K562 (cell line): ENCODE results near the gene RASEF. TPM values are rescaled to one million over a fixed set of nuclear protein-coding genes. Genes with fewer than 3 reads are reported as not detected.

Experiments
- ATAC-seq: fragments of 200-7000 bp; cut with Tn5 transposase; 3 replicates; pipeline ENCODE4 v1.9.1; 2020; ENCODE audit warnings: moderate library complexity
- BruUV-seq: library from RNA; stranded (reverse); fragments of 400-500 nt; replicated peaks from 2 replicates; lab custom pipeline; 2021; lab: Mats Ljungman, UMichigan
- CTCF ChIA-PET: fragments of 300-600 bp; formaldehyde crosslinking; extraction: SDS; loops from one replicate; lab custom pipeline; 2021; ENCODE audit warnings: low intra/inter-chr PET ratio; lab: Yijun Ruan, JAX
- POLR2A ChIA-PET: fragments of 300-600, 350-650 bp; sonication (Branson Sonifier 250); formaldehyde crosslinking; extraction: SDS; loops from one replicate; lab custom pipeline; 2021; ENCODE audit warnings: antibody characterized with exemption, inconsistent platforms; lab: Yijun Ruan, JAX
- DNase-seq, 4 experiments: peaks; one replicate each; pipeline versions ENCODE4 v3.0.0 to v3.0.0-alpha.2; 2011 to 2018; ENCODE audit warnings: low spot score in 3 of 4, mixed read lengths in 3 of 4; ENCODE audit errors: extremely low read depth in 1 of 4
- FAIRE-seq: peaks from 2 replicates; lab custom pipeline; 2011; peaks lifted over from hg19 to GRCh38; lab: Jason Lieb, UNC
- H2AFZ ChIP-seq: 2 replicates; pipeline ENCODE4 v1.6.0; 2011; ENCODE audit warnings: low read depth, low read length, control low read depth, inconsistent platforms
- H3K27ac ChIP-seq: fragments of 200-600 bp; 3 replicates; pipeline ENCODE4 v1.8.0; 2011; ENCODE audit warnings: low read depth, mild to moderate bottlenecking, control low read depth, inconsistent platforms, low read length, moderate library complexity, mixed read lengths; ENCODE audit errors: extremely low read depth
- H3K27me3 ChIP-seq, 2 experiments: fragments of 300-600 bp in 1 of 2; 2 replicates in 1 of 2; 3 replicates in 1 of 2; pipeline versions ENCODE4 v1.6.0 to v1.8.0; 2011; ENCODE audit warnings: inconsistent platforms in 2 of 2, low read length in 2 of 2, mild to moderate bottlenecking in 1 of 2, mixed read lengths in 1 of 2, moderate library complexity in 1 of 2; ENCODE audit not compliant: control insufficient read depth in 2 of 2, insufficient read depth in 2 of 2
- H3K36me3 ChIP-seq: fragments of 300-600 bp; 3 replicates; pipeline ENCODE4 v1.8.0; 2011; ENCODE audit warnings: mild to moderate bottlenecking, low read length, inconsistent platforms; ENCODE audit not compliant: control insufficient read depth, insufficient read depth
- H3K4me1 ChIP-seq, 2 experiments: fragments of 200-600 bp in 1 of 2; replicated peaks in 1 of 2; 2 replicates in 1 of 2; 3 replicates in 1 of 2; pipeline versions ENCODE4 v1.5.1 to v1.8.0; 2011; ENCODE audit warnings: inconsistent platforms in 2 of 2, low read length in 2 of 2, mild to moderate bottlenecking in 1 of 2, mixed read lengths in 1 of 2, moderate library complexity in 1 of 2; ENCODE audit not compliant: control insufficient read depth in 2 of 2, insufficient read depth in 2 of 2
- H3K4me2 ChIP-seq: 2 replicates; pipeline ENCODE4 v1.6.1; 2011; ENCODE audit warnings: low read length, control low read depth, inconsistent platforms, mixed read lengths; ENCODE audit not compliant: insufficient read depth
- H3K4me3 ChIP-seq: fragments of 200-600 bp; sonication (generic), shearing (Covaris generic); 2 replicates; pipeline ENCODE4 v1.5.1; 2016; ENCODE audit warnings: control low read depth, inconsistent platforms
- H3K79me2 ChIP-seq: fragments of 200-600 bp; 3 replicates; pipeline ENCODE4 v1.8.0; 2011; ENCODE audit warnings: low read length, inconsistent platforms; ENCODE audit not compliant: control insufficient read depth, insufficient read depth
- H3K9ac ChIP-seq, 2 experiments: 2 replicates each; pipeline versions ENCODE4 v1.6.0 to v1.6.1; 2011; ENCODE audit warnings: low read depth in 2 of 2, low read length in 2 of 2, control low read depth in 1 of 2, inconsistent platforms in 1 of 2, mild to moderate bottlenecking in 1 of 2, mixed read lengths in 1 of 2; ENCODE audit not compliant: insufficient read depth in 1 of 2
- H3K9me1 ChIP-seq: one replicate; pipeline ENCODE4 v1.6.0; 2011; ENCODE audit warnings: inconsistent platforms, mild to moderate bottlenecking, low read length, moderate library complexity; ENCODE audit not compliant: control insufficient read depth, insufficient read depth
- H3K9me3 ChIP-seq: replicated peaks from 2 replicates; pipeline ENCODE4 v1.5.1; 2011; ENCODE audit warnings: low read depth, low read length, inconsistent platforms; ENCODE audit not compliant: control insufficient read depth, insufficient read depth
- H4K20me1 ChIP-seq: replicated peaks from 2 replicates; pipeline ENCODE4 v1.6.1; 2011; ENCODE audit warnings: low read length, inconsistent platforms, mixed read lengths; ENCODE audit not compliant: control insufficient read depth, insufficient read depth
- ATF1 ChIP-seq, 2 experiments: fragments of 450-650 bp in 1 of 2; IDR thresholded peaks; 2 replicates each; pipeline ENCODE4 v1.6.1; 2016; ENCODE audit warnings: missing compliant biosample characterization in 1 of 2, missing genetic modification characterization in 1 of 2
- DACH1 ChIP-seq: fragments of 450-650 bp; IDR thresholded peaks from 2 replicates; pipeline ENCODE4 v1.6.1; 2018; ENCODE audit not compliant: partially characterized antibody
- EP300 ChIP-seq: IDR thresholded peaks from 2 replicates; pipeline ENCODE4 v1.6.1; 2012; ENCODE audit warnings: low read length, improper control_type of control experiment
- HNRNPLL ChIP-seq: fragments of 200-400 bp; formaldehyde crosslinking; IDR thresholded peaks from 2 replicates; pipeline ENCODE4 v1.6.1; 2017; ENCODE audit warnings: low read length, low read depth, mild to moderate bottlenecking; ENCODE audit not compliant: poor library complexity, severe bottlenecking
- IFI16 ChIP-seq: fragments of 250-450 bp; sonication (Bioruptor Pico); IDR thresholded peaks from 2 replicates; pipeline ENCODE4 v2.1.2; 2022; ENCODE audit warnings: mild to moderate bottlenecking, inconsistent platforms
- NELFE ChIP-seq: IDR thresholded peaks from 2 replicates; pipeline ENCODE4 v1.6.1; 2011; ENCODE audit warnings: mild to moderate bottlenecking; ENCODE audit not compliant: insufficient read depth, insufficient read length
- NONO ChIP-seq, 2 experiments: fragments of 200-400 bp in 1 of 2; fragments of 450-650 bp in 1 of 2; formaldehyde crosslinking in 1 of 2; IDR thresholded peaks; 2 replicates each; pipeline ENCODE4 v1.6.1; 2017; ENCODE audit warnings: low read depth in 2 of 2, mild to moderate bottlenecking in 2 of 2, moderate library complexity in 2 of 2, low read length in 1 of 2
- PRPF4 ChIP-seq: fragments of 200-400 bp; formaldehyde crosslinking; IDR thresholded peaks from one replicate; pipeline ENCODE4 v1.6.1; 2017; ENCODE audit warnings: low read length, low read depth, mild to moderate bottlenecking; ENCODE audit not compliant: insufficient read depth, poor library complexity, severe bottlenecking
- RNF2 ChIP-seq: sonication (generic); IDR thresholded peaks from 2 replicates; pipeline ENCODE4 v1.6.1; 2016
- SMARCC2 ChIP-seq: fragments of 450-650 bp; IDR thresholded peaks from 2 replicates; pipeline ENCODE4 v1.6.1; 2017; ENCODE audit warnings: antibody characterized with exemption, moderate library complexity, mild to moderate bottlenecking, low read depth
- TBL1XR1 ChIP-seq, 2 experiments: IDR thresholded peaks; 2 replicates each; pipeline ENCODE4 v1.6.1; 2012; ENCODE audit warnings: improper control_type of control experiment in 2 of 2, low read length in 2 of 2, mild to moderate bottlenecking in 1 of 2
- TEAD4 ChIP-seq, 2 experiments: sonication (generic) in 1 of 2; formaldehyde crosslinking in 1 of 2; IDR thresholded peaks; 2 replicates each; pipeline versions ENCODE4 v1.6.1 to v1.8.0; 2012 to 2022; ENCODE audit warnings: borderline replicate concordance in 1 of 2, inconsistent platforms in 1 of 2, low read length in 1 of 2, mild to moderate bottlenecking in 1 of 2, missing genetic modification reagents in 1 of 2
- TOE1 ChIP-seq, 2 experiments: fragments of 450-650 bp in 1 of 2; sonication (generic) in 1 of 2; formaldehyde crosslinking in 1 of 2; IDR thresholded peaks; 2 replicates each; pipeline versions ENCODE4 v1.7.1 to v1.8.0; 2016 to 2022; ENCODE audit warnings: borderline replicate concordance in 2 of 2, mild to moderate bottlenecking in 2 of 2, antibody characterized with exemption in 1 of 2, inconsistent platforms in 1 of 2, low read depth in 1 of 2, missing genetic modification reagents in 1 of 2, moderate library complexity in 1 of 2
- ZNF584 ChIP-seq: fragments of 200-800 bp; sonication (Bioruptor generic); IDR thresholded peaks from 2 replicates; pipeline ENCODE4 v1.6.1; 2016; ENCODE audit warnings: low read depth, mild to moderate bottlenecking, missing genetic modification characterization, missing compliant biosample characterization
- ZNF785 ChIP-seq: fragments of 250-450 bp; sonication (Bioruptor Pico); IDR thresholded peaks from 2 replicates; pipeline ENCODE4 v1.4.0; 2020; ENCODE audit warnings: mild to moderate bottlenecking
- WGBS: fragments of 100-300 bp; shearing (Covaris generic); methylation state at CpG from one replicate; pipeline ENCODE4 v1.1.6; 2016; ENCODE audit warnings: low coverage, mixed read lengths; ENCODE audit not compliant: insufficient coverage; ENCODE audit errors: missing lambda C conversion rate; 5-methylcytosine and 5-hydroxymethylcytosine counted together
- in situ Hi-C: fragments of 300-500 bp; cut with MboI; formaldehyde crosslinking; loops from 4 replicates; pipeline ENCODE4 v1.15.0; 2018; ENCODE audit warnings: inconsistent platforms, mixed read lengths
- intact Hi-C: fragments of 100-400 bp; cut with micrococcal nuclease; formaldehyde crosslinking; loops from 2 replicates; pipeline ENCODE4 v1.14.2; 2022
- polyA plus RNA-seq, 8 experiments: library from polyadenylated mRNA; depleted of rRNA in 4 of 8; stranded (reverse) in 5 of 8; unstranded in 3 of 8; fragments of >200 nt; fragmentation: Nextera tagmentation in 2 of 8; fragmentation: Illumina TruSeq in 1 of 8; extraction: Ambion mirVana in 2 of 8; extraction: Trizol in 1 of 8; gene quantifications; 2 replicates each; pipeline versions ENCODE4 v1.2.1 to v1.2.3, GENCODE V29; 2011 to 2014; ENCODE audit warnings: inconsistent platforms in 1 of 8, missing spikeins in 1 of 8
- total RNA-seq, 7 experiments: library from RNA; depleted of rRNA in 6 of 7; stranded (reverse); fragments of >200 nt in 6 of 7; fragmentation: Illumina TruSeq in 2 of 7; extraction: Trizol in 2 of 7; gene quantifications; 2 replicates each; pipeline versions ENCODE4 v1.2.1 to v1.2.3, GENCODE V29; 2011 to 2021; ENCODE audit warnings: low replicate concordance in 1 of 7
- TF ChIP-seq, protein P1 (sequence below): sonication (generic); formaldehyde crosslinking; IDR thresholded peaks from 2 replicates; pipeline ENCODE4 v1.8.1; 2023; ENCODE audit warnings: missing genetic modification reagents, mild to moderate bottlenecking, borderline replicate concordance

Gene RASEF
- total and polyA plus RNA-seq, 9 of the 15 experiments (the other 6 are each of a cell fraction or from before 2014, with no cell fraction given) = 0.01 to 0.18 (median 0.11) TPM; not detected in 4

DNA sequence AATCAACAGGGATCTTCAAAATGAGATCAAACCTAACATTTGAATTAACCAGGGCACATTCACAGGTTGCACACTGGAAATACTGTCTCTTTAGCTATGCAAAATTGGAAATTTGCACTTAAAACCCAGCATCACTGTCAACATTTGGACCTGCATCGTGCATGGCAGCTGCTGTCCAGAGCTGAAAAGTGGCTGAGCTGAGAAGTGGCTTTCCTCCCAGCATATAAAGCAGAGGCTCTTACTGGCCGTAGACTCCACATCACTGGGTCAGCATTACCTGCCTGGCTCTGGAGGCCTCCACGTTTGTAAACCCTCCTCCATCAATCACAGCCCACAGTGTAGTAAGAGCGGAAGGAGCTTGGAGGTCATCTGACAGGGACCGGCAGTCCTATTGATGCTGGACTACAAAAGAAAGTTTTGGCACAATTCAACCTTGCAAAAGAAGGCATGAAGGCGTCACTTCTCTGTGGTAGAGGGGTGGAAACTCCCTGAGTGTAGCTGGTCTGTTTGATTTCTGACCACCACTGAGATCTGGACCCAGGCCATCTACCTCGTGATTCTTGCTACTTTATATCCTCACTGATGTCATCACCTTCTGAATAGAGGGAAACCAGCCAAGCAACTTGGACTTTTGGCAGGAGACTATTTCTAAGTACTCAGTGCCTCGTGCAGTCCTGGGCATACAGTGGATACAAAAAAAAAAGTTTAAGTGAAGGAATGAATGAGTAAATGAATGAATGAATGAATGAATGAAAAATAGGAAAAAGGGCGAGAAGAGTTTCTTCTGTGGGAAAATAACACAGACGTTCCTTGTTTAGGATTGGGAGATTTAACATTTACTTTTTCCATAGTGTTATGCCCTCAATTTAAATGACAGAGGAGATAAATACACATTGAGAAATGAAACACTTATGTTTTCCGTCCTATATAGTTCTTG, 14.8 kb downstream of the RASEF start:
- no peaks in the 10 kb centered on the region for H4K20me1 ChIP-seq
- H2AFZ ChIP-seq = no peak overlapping the region
- intact Hi-C loops (no loop called here), in situ Hi-C loops (no loop called here)
- no peaks in the 10 kb centered on the region for H3K36me3 ChIP-seq
- no peak overlapping the region for H3K9ac ChIP-seq
- BruUV-seq = no TSS peak
- no peaks in the 10 kb centered on the region for H3K9me1 ChIP-seq
- H3K9me3 ChIP-seq = no peaks in the 10 kb centered on the region
- H3K27me3 ChIP-seq = no peaks in the 10 kb centered on the region
- H3K4me1 ChIP-seq = no peaks in the 10 kb centered on the region
- DNase-seq (no peak), FAIRE-seq (no peak), ATAC-seq (no peak)
- 2% methylated on average over 11 of the region's 11 CpGs for WGBS
- H3K79me2 ChIP-seq = no peaks in the 10 kb centered on the region
- no peak overlapping the region for H3K4me2 ChIP-seq
- POLR2A ChIA-PET = no interaction called here
- no peak overlapping the region for H3K27ac ChIP-seq
- CTCF ChIA-PET = no interaction called here
- H3K4me3 ChIP-seq = no peak overlapping the region
- TF ChIP-seq DACH1 (no peak), TOE1 (IDR thresholded peaks at IDR 0.05; ENCODE audit: borderline replicate concordance) (no peak), TOE1 (CRISPR knock-in tag; IDR thresholded peaks at IDR 0.05; ENCODE audit: borderline replicate concordance, low read depth) (no peak), TEAD4 (IDR thresholded peaks at IDR 0.05; ENCODE audit: low read length) (no peak), TEAD4 (CRISPR knock-in tag; IDR thresholded peaks at IDR 0.05; ENCODE audit: borderline replicate concordance) (no peak), SMARCC2 (no peak), ATF1 (CRISPR knock-in tag; IDR thresholded peaks at IDR 0.05) (no peak), ATF1 (tag; IDR thresholded peaks at IDR 0.05) (no peak), EP300 (no peak), ZNF785 (CRISPR knock-in tag) (no peak), IFI16 (CRISPR knock-in tag) (no peak), RNF2 (no peak), ZNF584 (CRISPR knock-in tag) (no peak), NELFE (no peak), PRPF4 (no peak), TBL1XR1 (IDR thresholded peaks at IDR 0.05; ENCODE audit: low read length in 2 of 2) (no peak), NONO (IDR thresholded peaks at IDR 0.05; ENCODE audit: low read depth in 2 of 2, low read length in 1 of 2) (no peak), HNRNPLL (no peak)
- TF ChIP-seq, protein P1, sequence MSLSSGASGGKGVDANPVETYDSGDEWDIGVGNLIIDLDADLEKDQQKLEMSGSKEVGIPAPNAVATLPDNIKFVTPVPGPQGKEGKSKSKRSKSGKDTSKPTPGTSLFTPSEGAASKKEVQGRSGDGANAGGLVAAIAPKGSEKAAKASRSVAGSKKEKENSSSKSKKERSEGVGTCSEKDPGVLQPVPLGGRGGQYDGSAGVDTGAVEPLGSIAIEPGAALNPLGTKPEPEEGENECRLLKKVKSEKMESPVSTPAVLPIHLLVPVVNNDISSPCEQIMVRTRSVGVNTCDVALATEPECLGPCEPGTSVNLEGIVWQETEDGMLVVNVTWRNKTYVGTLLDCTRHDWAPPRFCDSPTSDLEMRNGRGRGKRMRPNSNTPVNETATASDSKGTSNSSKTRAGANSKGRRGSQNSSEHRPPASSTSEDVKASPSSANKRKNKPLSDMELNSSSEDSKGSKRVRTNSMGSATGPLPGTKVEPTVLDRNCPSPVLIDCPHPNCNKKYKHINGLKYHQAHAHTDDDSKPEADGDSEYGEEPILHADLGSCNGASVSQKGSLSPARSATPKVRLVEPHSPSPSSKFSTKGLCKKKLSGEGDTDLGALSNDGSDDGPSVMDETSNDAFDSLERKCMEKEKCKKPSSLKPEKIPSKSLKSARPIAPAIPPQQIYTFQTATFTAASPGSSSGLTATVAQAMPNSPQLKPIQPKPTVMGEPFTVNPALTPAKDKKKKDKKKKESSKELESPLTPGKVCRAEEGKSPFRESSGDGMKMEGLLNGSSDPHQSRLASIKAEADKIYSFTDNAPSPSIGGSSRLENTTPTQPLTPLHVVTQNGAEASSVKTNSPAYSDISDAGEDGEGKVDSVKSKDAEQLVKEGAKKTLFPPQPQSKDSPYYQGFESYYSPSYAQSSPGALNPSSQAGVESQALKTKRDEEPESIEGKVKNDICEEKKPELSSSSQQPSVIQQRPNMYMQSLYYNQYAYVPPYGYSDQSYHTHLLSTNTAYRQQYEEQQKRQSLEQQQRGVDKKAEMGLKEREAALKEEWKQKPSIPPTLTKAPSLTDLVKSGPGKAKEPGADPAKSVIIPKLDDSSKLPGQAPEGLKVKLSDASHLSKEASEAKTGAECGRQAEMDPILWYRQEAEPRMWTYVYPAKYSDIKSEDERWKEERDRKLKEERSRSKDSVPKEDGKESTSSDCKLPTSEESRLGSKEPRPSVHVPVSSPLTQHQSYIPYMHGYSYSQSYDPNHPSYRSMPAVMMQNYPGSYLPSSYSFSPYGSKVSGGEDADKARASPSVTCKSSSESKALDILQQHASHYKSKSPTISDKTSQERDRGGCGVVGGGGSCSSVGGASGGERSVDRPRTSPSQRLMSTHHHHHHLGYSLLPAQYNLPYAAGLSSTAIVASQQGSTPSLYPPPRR (CRISPR knock-in tag) = no peak
